Left forelimb (tissue), 1 donor: Measurements from ENCODE around the gene NTHL1.
A peak's percentile ranks its signal among the peaks of the same experiment; 100 is the strongest.

ENCODE experiments used
- DNase-seq: peaks from one replicate; pipeline ENCODE4 v3.0.0-alpha.2; 2018; ENCODE audit warnings: low spot score

The NTHL1 gene

GRCh38 chr16:2047330-2048115 is at the start of gene NTHL1, which contains the start of gene TSC2:
TSS of gene NTHL1 (minus strand) at chr16:2047834. CDS start at chr16:2047823, 11 bp downstream.
TSS of gene TSC2 (plus strand) at chr16:2047985. CDS start at chr16:2048616, 631 bp downstream.
- peak; percentile 97 for DNase-seq

- DNase-seq, result no peak
Observed at GRCh38 chr16:2096853-2097595, 49.4 kb upstream of the NTHL1 start.

- no peak for DNase-seq
Observed at GRCh38 chr16:2095918-2096582, 48.4 kb upstream of the NTHL1 start.

GRCh38 chr16:2095315-2095853 is 47.8 kb upstream of the NTHL1 start:
- no peak for DNase-seq

GRCh38 chr16:2093793-2094192 is 46.2 kb upstream of the NTHL1 start:
- no peak for DNase-seq

GRCh38 chr16:2092866-2093265 is 45.2 kb upstream of the NTHL1 start:
- DNase-seq, result no peak

- no peak for DNase-seq
Observed at GRCh38 chr16:2092256-2092620, 44.6 kb upstream of the NTHL1 start.

GRCh38 chr16:2091547-2092255 is 44.1 kb upstream of the NTHL1 start:
- DNase-seq, result no peak

GRCh38 chr16:2090777-2091546 is 43.3 kb upstream of the NTHL1 start:
- peak; percentile 91 for DNase-seq

- DNase-seq, result no peak
Observed at GRCh38 chr16:2090481-2090776, 42.8 kb upstream of the NTHL1 start.

GRCh38 chr16:2089706-2090480 is 42.3 kb upstream of the NTHL1 start:
- DNase-seq, result no peak

- DNase-seq, result no peak
Observed at GRCh38 chr16:2088759-2089358, 41.2 kb upstream of the NTHL1 start.

GRCh38 chr16:2087748-2088631 is 40.4 kb upstream of the NTHL1 start:
- DNase-seq, result no peak

GRCh38 chr16:2086812-2087747 is 39.4 kb upstream of the NTHL1 start:
- no peak for DNase-seq

- DNase-seq, result no peak
Observed at GRCh38 chr16:2086106-2086742, 38.6 kb upstream of the NTHL1 start.

GRCh38 chr16:2085669-2086068 is 38.0 kb upstream of the NTHL1 start:
- DNase-seq, result no peak

GRCh38 chr16:2084895-2085625 is 37.4 kb upstream of the NTHL1 start:
- DNase-seq, result no peak
